GM12878 (cell line): Measurements from ENCODE around the gene PTPRD. TPM values are rescaled to one million over a fixed set of nuclear protein-coding genes. Genes with fewer than 3 reads are reported as not detected.

Experiments
- ATAC-seq: fragments of 200-7000 bp; cut with Tn5 transposase; 3 replicates; pipeline ENCODE4 v1.9.1; 2020; ENCODE audit warnings: mild to moderate bottlenecking, moderate library complexity
- BruUV-seq: library from RNA; stranded (reverse); fragments of 400-500 nt; replicated peaks from 2 replicates; lab custom pipeline; 2021; lab: Mats Ljungman, UMichigan
- CTCF ChIA-PET: fragments of 300-600 bp; sonication (Branson Sonifier 250); formaldehyde crosslinking; extraction: SDS; loops from one replicate; lab custom pipeline; 2021; ENCODE audit warnings: inconsistent platforms; lab: Yijun Ruan, JAX
- POLR2A ChIA-PET: fragments of 350-600 bp; formaldehyde crosslinking; extraction: SDS; loops from one replicate; lab custom pipeline; 2021; ENCODE audit warnings: inconsistent platforms; lab: Charles Lee
- RAD21 ChIA-PET: fragments of 300-600 bp; sonication (Branson Sonifier 250); formaldehyde crosslinking; loops from one replicate; lab custom pipeline; 2023; ENCODE audit warnings: antibody characterized with exemption; ENCODE audit not compliant: unreplicated experiment; lab: Charles Lee
- SMC1A ChIA-PET: fragments of 300-600 bp; sonication (Branson Sonifier 250); formaldehyde crosslinking; loops from one replicate; lab custom pipeline; 2023; ENCODE audit not compliant: unreplicated experiment, uncharacterized antibody; lab: Charles Lee
- DNase-seq: peaks from one replicate; pipeline ENCODE4 v3.0.0-alpha.2; 2011; ENCODE audit warnings: low read depth, low spot score
- FAIRE-seq: peaks from 3 replicates; lab custom pipeline; 2011; peaks lifted over from hg19 to GRCh38; lab: Jason Lieb, UNC
- H2AFZ ChIP-seq: 2 replicates; pipeline ENCODE4 v1.6.0; 2011; ENCODE audit warnings: low read depth, low read length, control low read depth; ENCODE audit not compliant: control insufficient read depth
- H3K27ac ChIP-seq: 2 replicates; pipeline ENCODE4 v1.5.1; 2011; ENCODE audit warnings: control low read depth; ENCODE audit not compliant: control insufficient read depth, insufficient read depth
- H3K27me3 ChIP-seq, 2 experiments: replicated peaks in 1 of 2; 2 replicates each; pipeline versions ENCODE4 v1.6.0 to v1.6.1; 2011; ENCODE audit warnings: low read length in 1 of 2; ENCODE audit not compliant: control insufficient read depth in 2 of 2, insufficient read depth in 2 of 2
- H3K36me3 ChIP-seq, 2 experiments: 2 replicates each; pipeline ENCODE4 v1.5.1; 2011; ENCODE audit warnings: low read length in 1 of 2; ENCODE audit not compliant: control insufficient read depth in 2 of 2, insufficient read depth in 2 of 2
- H3K4me1 ChIP-seq: 2 replicates; pipeline ENCODE4 v1.6.1; 2011; ENCODE audit warnings: mild to moderate bottlenecking, low read length, moderate library complexity, mixed read lengths; ENCODE audit not compliant: control insufficient read depth, insufficient read depth
- H3K4me2 ChIP-seq: 2 replicates; pipeline ENCODE4 v1.6.0; 2011; ENCODE audit warnings: control low read depth; ENCODE audit not compliant: control insufficient read depth, insufficient read depth
- H3K4me3 ChIP-seq: fragments of 200-600 bp; sonication (generic); 2 replicates; pipeline ENCODE4 v1.5.1; 2016
- H3K79me2 ChIP-seq: 2 replicates; pipeline ENCODE4 v1.6.0; 2011; ENCODE audit warnings: low read length; ENCODE audit not compliant: control insufficient read depth, insufficient read depth
- H3K9ac ChIP-seq: 2 replicates; pipeline ENCODE4 v1.8.0; 2011; ENCODE audit warnings: low read length, control low read depth, mixed read lengths; ENCODE audit not compliant: control insufficient read depth, insufficient read depth
- H3K9me3 ChIP-seq: replicated peaks from 3 replicates; pipeline ENCODE4 v1.5.1; 2011; ENCODE audit warnings: mild to moderate bottlenecking, low read length; ENCODE audit not compliant: control insufficient read depth, insufficient read depth
- H4K20me1 ChIP-seq: 2 replicates; pipeline ENCODE4 v1.6.0; 2011; ENCODE audit not compliant: control insufficient read depth, insufficient read depth
- ASH2L ChIP-seq: fragments of 300-600, 200-600 bp; sonication (generic); IDR thresholded peaks from 2 replicates; pipeline ENCODE4 v1.6.1; 2017; ENCODE audit warnings: low read depth, mild to moderate bottlenecking, borderline replicate concordance
- ATF7 ChIP-seq: fragments of 450-650 bp; IDR thresholded peaks from 2 replicates; pipeline ENCODE4 v1.6.1; 2016; ENCODE audit warnings: low read depth, mild to moderate bottlenecking
- BHLHE40 ChIP-seq, 2 experiments: fragments of 450-650 bp in 1 of 2; IDR thresholded peaks; 2 replicates each; pipeline ENCODE4 v1.6.1; 2011 to 2017; ENCODE audit warnings: low read depth in 2 of 2, borderline replicate concordance in 1 of 2, improper control_type of control experiment in 1 of 2, low read length in 1 of 2, mild to moderate bottlenecking in 1 of 2
- CBX3 ChIP-seq: fragments of 200-600 bp; sonication (generic); IDR thresholded peaks from 2 replicates; pipeline ENCODE4 v1.6.1; 2016; ENCODE audit warnings: low read depth, borderline replicate concordance
- EED ChIP-seq: sonication (generic); IDR thresholded peaks from 2 replicates; pipeline ENCODE4 v1.6.1; 2016; ENCODE audit warnings: antibody characterized with exemption, low read depth
- HDAC2 ChIP-seq: fragments of 200-600 bp; sonication (generic); IDR thresholded peaks from 2 replicates; pipeline ENCODE4 v1.6.1; 2017
- HDAC6 ChIP-seq: fragments of 200-600 bp; sonication (generic); IDR thresholded peaks from one replicate; pipeline ENCODE4 v1.8.0; 2017; ENCODE audit warnings: antibody characterized with exemption; ENCODE audit not compliant: unreplicated experiment
- IRF4 ChIP-seq: IDR thresholded peaks from 2 replicates; pipeline ENCODE4 v1.6.1; 2011; ENCODE audit warnings: low read depth, low read length
- MTA2 ChIP-seq: fragments of 450-650 bp; IDR thresholded peaks from 2 replicates; pipeline ENCODE4 v1.6.1; 2016; ENCODE audit warnings: low read depth, mild to moderate bottlenecking, moderate library complexity
- MTA3 ChIP-seq: IDR thresholded peaks from 2 replicates; pipeline ENCODE4 v1.6.1; 2012; ENCODE audit warnings: low read length, inconsistent platforms, borderline replicate concordance
- NFXL1 ChIP-seq: fragments of 450-650 bp; IDR thresholded peaks from 2 replicates; pipeline ENCODE4 v1.6.1; 2017; ENCODE audit warnings: antibody characterized with exemption, mild to moderate bottlenecking, borderline replicate concordance
- RB1 ChIP-seq: fragments of 450-650 bp; formaldehyde crosslinking; IDR thresholded peaks from 2 replicates; pipeline ENCODE4 v1.6.1; 2017; ENCODE audit warnings: mild to moderate bottlenecking, borderline replicate concordance
- SP1 ChIP-seq: IDR thresholded peaks from one replicate; pipeline ENCODE4 v1.6.1; 2011; ENCODE audit warnings: low read depth, low read length
- SPI1 ChIP-seq: IDR thresholded peaks from 2 replicates; pipeline ENCODE4 v1.6.1; 2011; ENCODE audit warnings: low read depth, mild to moderate bottlenecking, low read length, moderate library complexity, borderline replicate concordance; ENCODE audit not compliant: insufficient read depth
- TCF3 ChIP-seq: IDR thresholded peaks from 2 replicates; pipeline ENCODE4 v1.6.1; 2012; ENCODE audit warnings: low read depth, mild to moderate bottlenecking, low read length, borderline replicate concordance; ENCODE audit not compliant: insufficient read depth
- WRNIP1 ChIP-seq: IDR thresholded peaks from 2 replicates; pipeline ENCODE4 v1.6.1; 2011; ENCODE audit warnings: low read depth, low read length, improper control_type of control experiment, borderline replicate concordance
- ZNF622 ChIP-seq: fragments of 450-650 bp; IDR thresholded peaks from 2 replicates; pipeline ENCODE4 v1.6.1; 2017; ENCODE audit warnings: mild to moderate bottlenecking, inconsistent platforms
- ZNF687 ChIP-seq: fragments of 450-650 bp; IDR thresholded peaks from 2 replicates; pipeline ENCODE4 v1.6.1; 2017; ENCODE audit warnings: mild to moderate bottlenecking, moderate library complexity
- WGBS: methylation state at CpG from one replicate; pipeline ENCODE4 v1.1.6; 2016; ENCODE audit warnings: low lambda C conversion rate; ENCODE audit not compliant: insufficient replicate concordance, insufficient coverage; ENCODE audit errors: missing lambda C conversion rate; 5-methylcytosine and 5-hydroxymethylcytosine counted together
- in situ Hi-C: fragments of 300-500 bp; cut with MboI; formaldehyde crosslinking; loops from 9 replicates; pipeline ENCODE4 v1.14.3; 2018; ENCODE audit warnings: mixed read lengths
- intact Hi-C: fragments of 100-400 bp; cut with micrococcal nuclease; formaldehyde crosslinking; loops from one replicate; pipeline ENCODE4 v1.14.2; 2022; ENCODE audit not compliant: unreplicated experiment
- polyA plus RNA-seq, 11 experiments: library from polyadenylated mRNA; depleted of rRNA in 4 of 11; unstranded in 6 of 11; stranded (reverse) in 5 of 11; fragments of >200 nt; fragmentation: Nextera tagmentation in 4 of 11; fragmentation: Illumina TruSeq in 1 of 11; extraction: Ambion mirVana in 4 of 11; extraction: Trizol in 1 of 11; gene quantifications; 1 replicate in 1 of 11; 2 replicates in 10 of 11; pipeline versions ENCODE4 v1.2.1 to v1.2.3, GENCODE V29; 2011 to 2016; ENCODE audit warnings: inconsistent platforms in 2 of 11, missing spikeins in 2 of 11, low read depth in 1 of 11
- total RNA-seq, 4 experiments: library from RNA; depleted of rRNA in 3 of 4; stranded (reverse); fragments of >200 nt in 3 of 4; fragmentation: Illumina TruSeq in 1 of 4; extraction: Trizol in 1 of 4; gene quantifications; 2 replicates each; pipeline versions ENCODE4 v1.2.1 to v1.2.3, GENCODE V29; 2013 to 2021
- TF ChIP-seq, protein P1 (sequence below): IDR thresholded peaks from 2 replicates; pipeline ENCODE4 v1.6.1; 2012; ENCODE audit warnings: low read depth, low read length, improper control_type of control experiment
- TF ChIP-seq, protein P2 (sequence below): fragments of 450-650 bp; IDR thresholded peaks from 2 replicates; pipeline ENCODE4 v1.6.1; 2016; ENCODE audit warnings: mild to moderate bottlenecking

The PTPRD gene
- total and polyA plus RNA-seq, 10 of the 15 experiments (the other 5 are each of a cell fraction or from before 2014, with no cell fraction given) = under 0.01 to 0.05 (median 0.01) TPM; not detected in 7

GRCh38 chr9:10538073-10538472 lies 74.7 kb downstream of the PTPRD start:
- no TSS peak for BruUV-seq
- H3K79me2 ChIP-seq = no peaks in the 10 kb centered on the region
- H3K27ac ChIP-seq = no peak overlapping the region
- H3K4me3 ChIP-seq = no peak overlapping the region
- H3K4me2 ChIP-seq = no peak overlapping the region
- in situ Hi-C loops = no loop called here
- intact Hi-C loops = no loop called here
- 0% methylated on average over 2 of the region's 2 CpGs for WGBS
- ChIA-PET POLR2A (no interaction called here), SMC1A (no interaction called here), CTCF (no interaction called here), RAD21 (no interaction called here)
- TF ChIP-seq HDAC6 (no peak), HDAC2 (no peak), ZNF687 (no peak), IRF4 (no peak), BHLHE40 (IDR thresholded peaks at IDR 0.05; ENCODE audit: borderline replicate concordance in 1 of 2, low read depth in 2 of 2, low read length in 1 of 2) (no peak), MTA3 (no peak), ASH2L (no peak), TCF3 (no peak), CBX3 (no peak), ATF7 (no peak), SPI1 (no peak), RB1 (no peak), NFXL1 (no peak), EED (no peak), MTA2 (no peak), ZNF622 (no peak), SP1 (no peak), WRNIP1 (no peak)
- TF ChIP-seq, protein P1, sequence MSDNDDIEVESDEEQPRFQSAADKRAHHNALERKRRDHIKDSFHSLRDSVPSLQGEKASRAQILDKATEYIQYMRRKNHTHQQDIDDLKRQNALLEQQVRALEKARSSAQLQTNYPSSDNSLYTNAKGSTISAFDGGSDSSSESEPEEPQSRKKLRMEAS = no peak
- TF ChIP-seq, protein P2, sequence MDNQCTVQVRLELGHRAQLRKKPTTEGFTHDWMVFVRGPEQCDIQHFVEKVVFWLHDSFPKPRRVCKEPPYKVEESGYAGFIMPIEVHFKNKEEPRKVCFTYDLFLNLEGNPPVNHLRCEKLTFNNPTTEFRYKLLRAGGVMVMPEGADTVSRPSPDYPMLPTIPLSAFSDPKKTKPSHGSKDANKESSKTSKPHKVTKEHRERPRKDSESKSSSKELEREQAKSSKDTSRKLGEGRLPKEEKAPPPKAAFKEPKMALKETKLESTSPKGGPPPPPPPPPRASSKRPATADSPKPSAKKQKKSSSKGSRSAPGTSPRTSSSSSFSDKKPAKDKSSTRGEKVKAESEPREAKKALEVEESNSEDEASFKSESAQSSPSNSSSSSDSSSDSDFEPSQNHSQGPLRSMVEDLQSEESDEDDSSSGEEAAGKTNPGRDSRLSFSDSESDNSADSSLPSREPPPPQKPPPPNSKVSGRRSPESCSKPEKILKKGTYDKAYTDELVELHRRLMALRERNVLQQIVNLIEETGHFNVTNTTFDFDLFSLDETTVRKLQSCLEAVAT = no peak
- H3K9me3 ChIP-seq = no peaks in the 10 kb centered on the region
- H3K36me3 ChIP-seq = no peaks in the 10 kb centered on the region
- ATAC-seq = no peak
- no peak for FAIRE-seq
- H3K27me3 ChIP-seq = no peaks in the 10 kb centered on the region
- no peaks in the 10 kb centered on the region for H3K4me1 ChIP-seq
- no peak for DNase-seq
- no peak overlapping the region for H3K9ac ChIP-seq
- no peak overlapping the region for H2AFZ ChIP-seq
- no peaks in the 10 kb centered on the region for H4K20me1 ChIP-seq
